GM19328 (cell line): ENCODE measurements around the gene GTF2IRD1.
"Not testable (repeated sequence)": the region's sequence is repeated elsewhere in the genome, so short reads cannot be mapped to it uniquely, and the experiment has no call there.

Experiments
- ATAC-seq: cut with Tn5 transposase; IDR thresholded peaks from one replicate; pipeline ENCODE4 v1.9.1; 2021; ENCODE audit warnings: mild to moderate bottlenecking, moderate library complexity; ENCODE audit not compliant: unreplicated experiment

The GTF2IRD1 gene

GRCh38 chr7:74466196-74466813, 12.6 kb downstream of the GTF2IRD1 start:
- no peak for ATAC-seq

GRCh38 chr7:74467876-74468275, 14.2 kb downstream of the GTF2IRD1 start:
- ATAC-seq, result no peak

- no peak for ATAC-seq
Measured at GRCh38 chr7:74470504-74470903, 16.8 kb downstream of the GTF2IRD1 start.

- ATAC-seq, result no peak
Measured at GRCh38 chr7:74473116-74473515, 19.4 kb downstream of the GTF2IRD1 start.

GRCh38 chr7:74474271-74474865, 20.7 kb downstream of the GTF2IRD1 start:
- no peak for ATAC-seq

GRCh38 chr7:74475243-74475986, 21.7 kb downstream of the GTF2IRD1 start:
- no peak for ATAC-seq

GRCh38 chr7:74475987-74476350, 22.3 kb downstream of the GTF2IRD1 start:
- no peak for ATAC-seq

- ATAC-seq, result no peak
Measured at GRCh38 chr7:74476626-74477025, 22.9 kb downstream of the GTF2IRD1 start.

- no peak for ATAC-seq
Measured at GRCh38 chr7:74478671-74479065, 25.0 kb downstream of the GTF2IRD1 start.

GRCh38 chr7:74479066-74479781, 25.5 kb downstream of the GTF2IRD1 start:
- ATAC-seq, result no peak

- ATAC-seq, result no peak
Measured at GRCh38 chr7:74479961-74480829, 26.5 kb downstream of the GTF2IRD1 start.

GRCh38 chr7:74480861-74481417, 27.2 kb downstream of the GTF2IRD1 start:
- no peak for ATAC-seq

GRCh38 chr7:74481458-74482196, 27.9 kb downstream of the GTF2IRD1 start:
- ATAC-seq, result no peak

- no peak for ATAC-seq
Measured at GRCh38 chr7:74482197-74482467, 28.4 kb downstream of the GTF2IRD1 start.

- ATAC-seq, result no peak
Measured at GRCh38 chr7:74482629-74483401, 29.1 kb downstream of the GTF2IRD1 start.

- no peak for ATAC-seq
Measured at GRCh38 chr7:74483402-74484336, 30.0 kb downstream of the GTF2IRD1 start.

- ATAC-seq, result no peak
Measured at GRCh38 chr7:74485611-74486010, 31.9 kb downstream of the GTF2IRD1 start.

- not testable (repeated sequence) for ATAC-seq
Measured at GRCh38 chr7:74488518-74489030, 34.9 kb downstream of the GTF2IRD1 start.
